Measurements from ENCODE around the gene PLD5.

Gene PLD5

DNA sequence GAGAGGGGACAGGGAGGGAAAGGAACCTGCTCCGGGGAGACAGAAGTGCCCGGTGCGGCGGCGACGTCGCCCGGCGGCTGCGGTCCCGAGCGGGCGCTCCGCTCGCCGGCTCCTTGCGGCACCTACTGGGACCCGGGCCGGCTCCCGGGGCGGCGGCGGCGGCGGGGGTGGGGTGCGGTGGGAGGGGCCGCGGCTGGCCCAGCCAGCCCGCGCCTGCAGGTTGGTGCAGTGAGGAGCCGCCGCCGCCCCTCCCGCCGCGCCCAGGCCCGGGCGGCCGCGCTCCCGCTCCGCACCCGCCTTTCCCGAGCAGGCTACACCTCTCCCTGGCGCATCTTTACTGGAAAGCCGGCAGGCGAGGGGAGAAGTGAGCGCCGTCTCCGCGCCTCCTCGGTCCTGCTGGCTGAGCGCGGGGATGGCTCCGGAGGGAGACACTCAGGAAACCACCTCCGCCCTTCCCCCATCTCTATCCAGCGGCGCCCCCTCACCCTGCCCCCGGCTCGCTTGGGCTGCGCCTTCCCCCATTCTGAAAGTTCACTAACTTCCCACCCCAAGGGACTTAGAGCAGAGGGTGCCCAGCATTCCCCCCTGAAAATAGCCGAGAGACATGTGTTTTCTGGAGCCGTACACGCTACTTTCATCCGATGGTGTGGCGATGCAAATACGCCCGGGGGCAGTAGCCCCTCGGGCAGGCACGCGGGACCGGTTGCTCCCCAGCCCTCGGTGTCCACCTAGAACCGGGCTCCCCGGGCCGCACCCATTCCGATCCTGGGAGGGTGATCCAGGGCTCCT lies at the start of gene PLD5:
Gene PLD5 (minus strand): TSS at position 127 of the 789 bp plus-strand sequence.
- no peak for FAIRE-seq
- DNase-seq (ENCODE audit: low spot score): no peak

DNA sequence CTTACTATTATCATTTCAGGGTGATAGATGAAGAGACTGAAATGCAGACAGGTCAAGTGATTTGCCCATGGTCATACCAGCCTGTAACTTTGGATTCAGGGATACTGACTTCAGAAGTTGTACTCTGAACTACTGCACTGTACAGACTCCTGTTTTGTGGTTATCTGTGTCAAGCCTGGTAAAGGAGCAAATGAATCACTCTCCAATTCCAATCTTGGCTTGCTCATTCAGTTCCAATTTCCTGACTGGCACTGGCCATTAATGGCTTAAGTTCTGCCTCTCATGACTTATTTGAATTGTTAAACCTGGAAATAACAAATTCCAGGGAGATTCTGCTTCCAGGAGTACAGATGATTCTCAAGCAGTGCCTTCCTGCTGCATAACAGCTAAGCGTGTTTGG lies 45.4 kb upstream of the PLD5 start:
- FAIRE-seq (peak; percentile 49), DNase-seq (ENCODE audit: low spot score) (peak; percentile 52)

DNA sequence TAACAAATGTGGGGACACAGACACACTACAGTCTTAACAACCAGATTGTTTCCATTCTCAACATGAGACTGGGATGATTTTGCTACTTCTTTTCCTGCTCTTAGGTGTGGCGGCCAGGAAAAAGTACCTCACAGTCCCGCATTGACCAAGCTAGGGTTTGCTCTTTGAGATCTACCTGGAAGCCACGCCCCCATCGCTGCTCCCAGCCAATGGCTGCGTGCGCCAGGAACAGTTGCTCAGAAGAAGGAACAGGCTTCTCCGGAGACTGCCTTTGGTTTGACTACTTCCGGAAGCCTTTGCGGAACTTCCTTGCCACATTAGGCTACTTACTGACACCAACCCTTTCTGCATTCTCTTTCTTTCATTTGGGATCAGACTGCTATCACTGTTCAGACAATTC lies 44.2 kb upstream of the PLD5 start:
- no peak for DNase-seq (ENCODE audit: low spot score)
- no peak for FAIRE-seq

DNA sequence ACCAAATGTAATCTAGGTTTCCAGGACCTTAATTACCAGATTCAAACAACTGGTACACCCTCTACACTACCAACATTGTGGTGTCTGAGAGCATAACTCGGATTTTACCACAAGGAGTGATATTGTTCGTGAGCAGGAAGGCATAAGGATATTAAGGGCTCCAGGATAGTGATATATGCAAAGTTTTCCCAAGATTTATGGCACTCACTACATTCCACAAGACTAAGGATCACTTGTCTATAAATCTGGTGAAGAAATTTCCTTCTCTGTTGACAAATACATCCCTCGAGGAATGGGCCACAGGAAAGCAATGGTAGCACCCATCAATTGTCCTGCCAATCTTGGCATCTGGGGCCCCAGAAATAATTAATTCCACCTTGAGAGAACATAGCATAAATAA lies 43.1 kb upstream of the PLD5 start:
- DNase-seq (ENCODE audit: low spot score): no peak
- no peak for FAIRE-seq

DNA sequence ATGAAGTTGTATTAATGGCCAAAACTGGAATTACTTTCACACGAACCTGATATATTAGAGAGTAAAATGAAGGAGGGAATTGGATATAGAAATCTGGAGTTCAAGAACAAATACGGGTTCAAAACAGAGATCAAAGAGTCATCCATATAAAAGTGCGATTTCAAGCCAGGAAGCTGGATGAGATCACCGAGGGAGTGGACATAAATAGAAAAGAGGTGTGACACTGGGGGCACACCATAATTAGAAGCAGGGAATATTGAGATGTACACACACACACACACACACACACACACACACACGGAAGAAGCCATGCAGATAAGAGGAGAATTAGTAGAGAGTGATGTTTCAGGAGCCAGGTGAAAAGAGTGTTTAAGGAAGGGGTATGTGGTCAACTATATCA lies 32.3 kb upstream of the PLD5 start:
- DNase-seq (ENCODE audit: low spot score): no peak
- FAIRE-seq: no peak

DNA sequence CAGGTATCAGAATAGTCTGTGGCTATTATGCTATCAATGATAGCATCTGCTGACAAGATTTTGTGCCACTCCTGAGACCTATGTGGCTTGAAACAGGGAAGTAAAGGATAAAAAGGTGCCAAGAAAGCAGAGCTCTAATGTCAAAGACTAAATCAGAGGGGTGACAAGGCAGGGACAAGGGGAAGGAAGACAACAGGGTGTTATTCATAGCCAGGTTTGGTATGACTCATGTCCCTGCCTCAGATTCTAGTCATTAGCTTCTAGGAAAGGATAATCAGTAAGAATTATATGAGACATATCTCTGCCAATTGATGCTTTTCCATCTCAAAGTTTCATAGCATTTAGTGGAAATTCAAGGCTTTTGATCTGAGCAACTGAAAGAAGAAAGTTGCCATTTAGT lies 31.8 kb upstream of the PLD5 start:
- no peak for FAIRE-seq
- DNase-seq (ENCODE audit: low spot score): peak; percentile 37

DNA sequence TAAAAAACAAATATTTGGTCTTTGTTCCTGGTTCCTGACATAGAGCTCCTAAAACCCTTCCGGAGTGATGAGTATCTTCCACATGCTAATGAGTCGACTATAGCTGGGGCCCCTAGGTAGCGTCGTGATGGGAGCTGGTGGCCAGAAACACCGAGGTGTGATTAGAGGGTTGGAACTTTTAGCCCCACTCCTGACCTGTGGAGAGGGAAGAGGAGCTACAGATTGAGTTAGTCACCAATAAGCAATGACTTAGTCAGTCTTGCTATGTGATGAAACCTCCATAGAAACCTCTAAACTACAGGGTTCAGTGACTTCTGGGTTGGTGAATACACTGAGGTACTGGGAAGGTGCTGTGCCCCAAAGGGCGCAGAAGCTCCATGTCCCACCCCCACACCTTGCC lies 30.1 kb upstream of the PLD5 start:
- peak; percentile 84 for DNase-seq (ENCODE audit: low spot score)

DNA sequence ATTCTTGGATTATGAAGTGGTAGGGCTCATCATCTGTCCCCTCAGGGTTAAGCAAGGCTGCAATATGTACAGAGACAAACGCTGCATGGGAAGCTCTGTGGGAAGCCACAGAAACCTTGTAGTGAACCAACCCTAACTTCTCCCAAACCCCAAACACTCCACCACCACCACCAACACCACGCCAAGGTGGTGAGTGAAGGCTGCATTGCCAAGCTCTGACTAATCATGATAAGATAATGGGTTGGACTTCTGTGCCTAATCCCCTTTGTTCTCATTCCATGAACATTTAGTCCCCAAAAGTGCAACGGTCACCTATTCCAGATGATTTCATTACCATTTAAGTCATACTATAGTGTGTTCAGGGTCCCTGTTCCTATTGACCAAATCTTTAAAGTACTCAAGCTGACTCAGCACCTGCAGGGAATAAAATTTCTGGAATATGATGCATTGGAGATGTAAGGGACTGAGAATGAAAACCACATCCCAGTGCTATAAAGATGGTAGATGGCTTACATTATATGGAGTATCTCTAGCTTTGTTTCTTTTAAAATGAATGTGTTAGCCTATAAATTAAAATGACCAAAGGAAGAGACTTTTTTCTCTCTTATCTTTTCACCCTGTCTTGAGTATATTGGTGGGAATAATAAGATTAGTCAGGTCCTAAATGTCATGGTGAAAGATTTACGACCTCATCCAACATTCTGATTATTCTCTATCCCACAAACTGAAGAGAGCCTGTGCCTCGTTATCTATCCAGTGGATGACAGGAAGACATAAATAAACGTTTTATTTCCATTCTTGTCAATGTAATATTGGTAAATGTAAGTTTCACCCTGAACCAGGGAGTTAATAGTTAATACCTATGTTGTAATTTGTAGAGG lies 22.6 kb upstream of the PLD5 start:
- DNase-seq (ENCODE audit: low spot score) (peak; percentile 93), FAIRE-seq (peak; percentile 53)

More for the DNA sequence above, 30.1 kb upstream of the PLD5 start:
- no peak for FAIRE-seq

DNA sequence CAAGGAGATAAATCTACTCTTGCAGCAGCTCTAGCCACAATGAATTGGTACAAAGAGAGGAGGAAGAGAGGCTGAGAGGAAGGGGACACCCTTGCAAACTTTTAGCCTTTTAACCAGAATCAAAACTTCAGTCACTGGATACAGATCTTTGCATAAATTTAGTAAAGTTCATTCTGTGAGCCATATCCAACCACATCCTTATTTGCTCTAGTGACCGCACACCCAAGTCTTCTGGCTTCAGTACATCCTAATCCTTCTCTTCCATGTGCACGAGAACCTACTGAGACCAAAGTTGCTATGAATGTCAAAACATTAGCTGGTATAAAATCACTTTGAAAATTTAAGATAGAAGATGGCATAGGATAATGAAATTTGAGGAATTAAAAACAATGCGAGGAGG lies 21.9 kb upstream of the PLD5 start:
- DNase-seq (ENCODE audit: low spot score) (peak; percentile 62), FAIRE-seq (no peak)

DNA sequence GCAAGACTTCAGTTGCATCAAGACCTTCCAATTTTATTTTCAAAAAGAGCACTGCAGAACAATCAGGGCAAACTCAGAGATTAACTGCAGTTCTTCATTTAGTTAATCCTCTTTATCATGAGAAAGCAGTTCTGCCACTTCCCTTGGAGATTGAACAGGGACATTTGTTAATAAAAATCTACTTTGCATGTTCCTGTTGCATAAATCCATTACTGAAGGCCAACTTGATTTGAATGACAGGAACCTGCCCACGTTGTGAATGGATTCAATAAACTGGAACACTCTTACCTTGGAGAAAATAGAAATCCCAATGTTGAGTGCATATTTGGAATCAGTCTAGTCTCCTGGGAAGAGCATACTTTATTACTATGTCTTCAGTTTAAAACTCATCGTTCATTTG lies 19.6 kb upstream of the PLD5 start:
- no peak for DNase-seq (ENCODE audit: low spot score)
- no peak for FAIRE-seq

DNA sequence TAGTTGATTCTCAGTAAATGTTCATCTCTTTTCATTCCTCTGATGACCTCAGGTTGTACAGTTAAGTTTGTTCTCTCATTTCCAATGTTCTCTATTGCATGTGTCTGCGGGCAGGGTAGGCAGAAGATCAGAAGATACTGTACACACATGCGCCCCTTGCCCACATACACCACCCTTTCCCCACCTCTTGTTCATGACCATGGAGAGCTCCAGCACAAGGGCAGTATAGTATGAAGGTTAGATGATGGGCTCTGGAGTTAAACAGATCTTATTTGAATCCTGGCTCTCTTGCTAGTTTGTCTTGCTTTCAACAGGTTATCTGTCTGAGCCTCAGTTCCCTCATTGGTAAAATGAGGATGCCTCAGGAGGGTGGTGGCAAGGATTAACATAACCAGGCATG lies 17.8 kb upstream of the PLD5 start:
- FAIRE-seq (no peak), DNase-seq (ENCODE audit: low spot score) (no peak)

DNA sequence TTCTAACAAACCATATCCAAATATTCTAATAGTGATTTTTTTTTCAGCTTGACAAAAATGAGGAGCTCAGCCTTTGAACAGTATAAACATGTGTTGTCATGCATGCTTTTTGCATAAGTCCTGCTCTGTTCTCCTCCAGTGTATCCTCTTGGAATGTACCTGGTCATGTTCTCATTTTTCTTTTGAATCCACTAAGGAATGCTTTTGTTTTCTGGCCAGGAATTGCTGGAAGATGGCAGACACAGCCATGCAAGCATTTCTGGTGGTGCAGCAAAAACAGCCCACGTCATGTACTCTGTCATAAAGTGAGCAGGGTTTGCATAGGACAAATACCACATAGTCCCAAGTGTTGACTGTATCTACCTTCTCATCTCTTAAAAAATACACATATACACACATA lies 11.5 kb upstream of the PLD5 start:
- DNase-seq (ENCODE audit: low spot score) (no peak), FAIRE-seq (no peak)

DNA sequence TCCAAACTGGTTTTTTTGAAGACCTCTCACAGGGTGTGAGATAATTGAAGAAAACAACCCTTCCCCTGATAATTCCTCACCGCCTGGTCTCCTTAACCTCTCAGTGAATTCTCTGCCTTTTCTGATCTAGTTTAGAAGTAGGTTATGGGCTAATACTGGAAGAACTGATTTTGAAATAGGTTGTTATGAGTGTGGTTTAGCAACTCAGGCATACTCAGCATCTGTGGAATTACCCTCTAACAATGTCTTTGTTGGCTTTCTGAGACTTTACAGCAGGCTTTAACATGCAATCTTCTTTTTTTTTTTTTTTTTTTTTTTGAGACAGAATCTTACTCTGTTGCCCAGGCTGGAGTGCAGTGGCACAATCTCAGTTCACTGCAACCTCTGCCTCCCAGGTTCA lies 10.3 kb upstream of the PLD5 start:
- DNase-seq (ENCODE audit: low spot score) (no peak), FAIRE-seq (no peak)

DNA sequence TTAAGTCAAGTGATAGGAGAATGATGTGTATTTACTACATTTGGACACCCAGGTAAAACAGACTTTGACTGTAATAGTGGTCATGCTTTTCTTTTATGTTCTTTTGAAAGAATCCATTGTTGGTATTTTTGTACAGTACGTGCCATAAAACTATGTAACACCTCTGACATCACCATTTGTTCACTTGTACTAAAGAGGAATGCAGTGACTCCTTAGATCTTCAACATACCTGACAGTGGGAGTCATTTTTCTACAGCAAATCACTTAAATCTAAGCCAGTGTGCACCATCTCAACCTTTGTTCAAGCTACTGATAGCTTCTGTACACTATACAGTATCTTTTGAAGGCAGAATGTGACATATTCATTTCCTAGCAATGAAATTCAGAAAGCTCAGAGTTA lies 6.3 kb upstream of the PLD5 start:
- no peak for FAIRE-seq
- DNase-seq (ENCODE audit: low spot score): peak; percentile 74

DNA sequence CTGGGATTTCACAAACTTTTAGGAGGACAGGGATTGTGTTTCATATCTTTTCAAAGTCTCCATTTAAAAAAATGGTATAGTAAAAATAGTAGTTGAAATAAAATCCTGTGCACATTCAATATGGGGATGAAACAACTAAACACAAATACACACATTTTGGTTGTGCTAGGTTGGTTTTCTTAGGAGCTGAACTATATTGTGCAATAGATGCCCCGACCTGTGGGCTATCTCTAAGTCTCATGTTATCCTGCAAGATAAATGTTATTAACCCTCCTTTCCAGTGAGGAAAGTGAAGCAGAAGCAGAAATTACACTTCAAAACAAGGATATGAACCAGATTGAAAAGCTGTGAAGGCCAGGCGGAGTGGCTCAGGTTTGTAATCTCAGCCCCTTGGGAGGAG lies 1.3 kb upstream of the PLD5 start:
- DNase-seq (ENCODE audit: low spot score) (no peak), FAIRE-seq (no peak)

DNA sequence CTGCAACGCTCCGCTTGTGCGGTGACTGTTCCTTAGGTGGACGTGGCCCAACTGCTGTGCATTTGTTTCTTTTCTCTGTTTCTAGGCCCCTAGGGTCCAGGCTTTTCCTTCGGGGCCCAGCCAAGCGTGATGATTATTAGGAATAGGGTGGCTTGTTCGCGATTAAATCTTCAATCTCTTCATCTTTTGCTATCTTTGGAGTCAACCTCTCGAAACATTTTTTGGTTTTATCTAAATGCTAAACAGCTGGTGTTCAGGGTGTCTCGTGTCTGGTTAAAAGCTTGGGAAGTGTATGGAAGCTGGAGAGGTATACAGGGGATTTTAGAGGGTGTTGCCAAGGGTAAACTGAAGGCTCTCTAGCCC lies 844 bp upstream of the PLD5 start:
- FAIRE-seq (no peak), DNase-seq (ENCODE audit: low spot score) (no peak)

DNA sequence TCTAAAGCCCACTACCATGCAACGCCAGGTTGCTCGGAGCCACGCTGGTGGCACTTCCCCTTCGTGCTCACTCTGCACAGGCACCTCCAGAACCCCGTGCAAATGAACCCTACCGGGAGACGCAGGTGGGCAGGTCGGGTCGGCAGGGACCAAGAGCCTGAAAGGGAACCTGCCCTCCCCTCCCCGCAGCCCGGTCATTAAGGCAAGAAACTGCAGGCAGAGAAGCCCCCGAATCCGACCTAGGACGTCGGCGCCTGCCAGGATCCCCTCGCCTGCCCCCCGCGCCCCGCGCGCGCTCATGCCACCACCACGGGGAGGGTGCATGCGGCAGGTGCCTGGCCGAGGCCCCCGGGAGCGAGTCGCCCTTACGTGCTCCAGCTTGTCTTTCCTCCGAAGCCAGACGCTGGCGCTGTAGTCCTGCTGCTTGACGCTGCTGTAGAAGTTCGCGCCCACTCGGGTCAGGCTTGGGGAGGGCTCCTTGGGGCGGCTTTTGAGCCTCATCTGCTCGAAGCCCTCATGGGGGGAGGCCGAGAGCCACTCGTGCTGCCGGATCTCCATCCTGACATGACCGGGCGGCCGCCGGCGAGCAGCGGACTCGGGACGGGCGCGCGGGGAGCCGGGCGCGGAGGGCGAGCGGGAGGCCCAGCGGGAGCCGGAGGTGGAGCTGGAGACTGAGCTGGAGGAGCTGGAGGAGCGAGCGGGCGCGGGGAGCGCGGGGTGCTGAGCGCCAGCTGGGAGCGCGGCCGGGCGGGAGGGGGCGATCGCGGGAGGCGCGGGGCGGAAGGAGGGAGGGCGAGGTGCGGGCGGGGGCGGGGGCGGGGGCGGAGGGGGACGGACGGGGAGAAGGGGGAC lies 552 bp downstream of the PLD5 start:
- DNase-seq (ENCODE audit: low spot score): no peak

DNA sequence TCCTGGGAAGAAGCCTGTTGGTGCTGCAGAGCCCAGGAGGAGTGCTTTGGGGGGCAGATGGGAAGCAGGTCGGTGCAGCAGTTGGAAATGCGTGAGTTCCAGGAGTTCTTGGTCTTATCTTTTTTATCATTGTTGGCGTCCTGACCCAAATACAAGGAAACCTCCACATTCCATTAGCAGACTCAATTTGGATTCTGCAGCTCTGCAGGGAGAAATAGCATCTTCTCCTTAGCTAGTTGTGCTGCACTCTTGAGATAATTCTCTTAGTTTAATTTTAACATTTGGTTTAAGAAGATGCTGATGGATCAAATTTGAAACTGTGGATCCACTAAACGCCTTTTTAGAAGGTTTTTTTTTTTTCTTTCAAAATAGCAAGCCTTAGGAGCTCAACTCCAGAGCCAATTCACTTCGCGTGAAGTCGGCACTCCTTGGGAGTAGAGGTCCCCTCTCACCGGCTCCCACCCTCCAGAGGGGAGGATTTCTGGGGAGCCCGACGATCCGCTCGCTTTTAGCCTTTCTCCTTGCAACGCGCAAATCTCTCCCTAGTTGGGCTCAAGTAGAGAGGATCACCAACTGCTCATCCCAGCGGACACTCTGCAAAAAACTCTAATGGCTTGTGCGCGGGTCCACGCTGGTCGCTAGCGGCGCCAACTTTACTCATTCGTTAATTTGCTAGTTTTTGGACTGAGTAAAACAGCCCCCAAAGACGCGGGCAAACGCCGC lies 1.3 kb downstream of the PLD5 start:
- FAIRE-seq (no peak), DNase-seq (ENCODE audit: low spot score) (no peak)

More for the DNA sequence above, 552 bp downstream of the PLD5 start:
- FAIRE-seq: no peak

DNA sequence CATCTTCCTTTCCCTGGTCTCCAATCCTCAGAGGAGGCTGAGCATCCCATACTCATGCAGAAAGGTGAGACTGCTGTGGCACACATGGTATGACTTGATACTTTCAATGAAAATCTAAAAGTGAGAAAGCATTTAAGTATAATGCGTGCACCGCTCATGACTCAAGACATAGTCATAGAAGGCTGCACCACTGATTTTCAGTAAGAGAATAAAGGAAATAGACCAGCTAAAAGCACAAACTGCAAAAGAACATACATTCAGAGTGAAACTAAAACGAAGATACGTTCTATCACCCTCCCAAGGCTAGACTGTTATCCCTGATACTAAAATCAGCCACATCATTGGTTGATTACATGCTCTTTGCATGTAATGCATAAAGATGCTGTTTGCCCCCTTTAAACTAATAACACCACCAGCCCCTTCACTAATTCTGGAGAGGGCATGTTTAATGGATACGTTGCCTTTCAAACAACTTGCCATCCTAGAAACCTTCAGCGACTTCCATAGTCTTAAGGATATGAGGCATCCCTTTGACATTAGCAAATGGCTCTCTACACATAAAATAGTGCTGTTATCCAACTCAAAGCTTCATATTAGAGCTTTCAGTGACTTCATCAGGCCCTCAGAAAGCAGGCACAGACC lies 2.1 kb downstream of the PLD5 start:
- FAIRE-seq (no peak), DNase-seq (ENCODE audit: low spot score) (peak; percentile 26)

DNA sequence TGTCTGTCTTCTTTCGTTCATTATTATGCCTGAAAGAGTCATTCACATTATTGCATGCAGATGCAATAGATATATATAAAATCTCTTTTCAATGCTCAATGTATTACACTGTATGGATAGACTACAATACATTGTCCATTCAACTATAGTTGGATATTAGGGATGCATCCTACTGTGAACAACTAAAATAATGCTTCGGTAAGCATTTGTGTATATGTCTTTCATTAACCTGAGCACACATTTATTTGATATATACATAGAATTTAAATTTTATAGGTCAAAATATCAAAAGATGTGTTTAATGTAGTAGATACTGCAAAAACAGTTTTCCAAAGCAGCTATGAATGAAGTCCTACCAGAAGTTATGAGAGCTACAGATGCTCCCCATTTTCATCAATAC lies 8.9 kb downstream of the PLD5 start:
- no peak for DNase-seq (ENCODE audit: low spot score)
- no peak for FAIRE-seq

DNA sequence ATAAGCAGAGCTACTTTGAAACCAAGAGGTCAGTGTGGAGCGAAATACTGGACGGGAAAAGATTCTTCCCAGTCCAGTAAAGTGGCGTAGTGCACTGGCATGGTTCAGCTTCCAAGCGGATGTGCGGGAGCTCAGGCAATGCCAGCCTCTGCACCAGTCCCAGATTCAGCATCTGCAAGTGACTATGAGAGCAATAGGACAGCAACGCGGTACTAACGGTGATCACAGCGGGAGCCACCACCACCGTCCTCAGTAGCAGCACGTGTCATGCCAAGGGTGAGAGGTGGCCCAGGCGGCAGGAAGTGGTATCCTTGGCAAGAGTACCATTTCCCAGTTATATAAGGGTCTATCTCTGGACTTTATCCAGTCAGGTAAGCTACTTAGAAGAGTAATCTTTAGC lies 17.8 kb downstream of the PLD5 start:
- FAIRE-seq: no peak
- no peak for DNase-seq (ENCODE audit: low spot score)

All from RCC 7860 (cell line).